8988T (cell line): ENCODE data around the gene HSPA12A.

Experiments
- DNase-seq: peaks from one replicate; pipeline ENCODE4 v3.0.0; 2011

Gene HSPA12A

DNA sequence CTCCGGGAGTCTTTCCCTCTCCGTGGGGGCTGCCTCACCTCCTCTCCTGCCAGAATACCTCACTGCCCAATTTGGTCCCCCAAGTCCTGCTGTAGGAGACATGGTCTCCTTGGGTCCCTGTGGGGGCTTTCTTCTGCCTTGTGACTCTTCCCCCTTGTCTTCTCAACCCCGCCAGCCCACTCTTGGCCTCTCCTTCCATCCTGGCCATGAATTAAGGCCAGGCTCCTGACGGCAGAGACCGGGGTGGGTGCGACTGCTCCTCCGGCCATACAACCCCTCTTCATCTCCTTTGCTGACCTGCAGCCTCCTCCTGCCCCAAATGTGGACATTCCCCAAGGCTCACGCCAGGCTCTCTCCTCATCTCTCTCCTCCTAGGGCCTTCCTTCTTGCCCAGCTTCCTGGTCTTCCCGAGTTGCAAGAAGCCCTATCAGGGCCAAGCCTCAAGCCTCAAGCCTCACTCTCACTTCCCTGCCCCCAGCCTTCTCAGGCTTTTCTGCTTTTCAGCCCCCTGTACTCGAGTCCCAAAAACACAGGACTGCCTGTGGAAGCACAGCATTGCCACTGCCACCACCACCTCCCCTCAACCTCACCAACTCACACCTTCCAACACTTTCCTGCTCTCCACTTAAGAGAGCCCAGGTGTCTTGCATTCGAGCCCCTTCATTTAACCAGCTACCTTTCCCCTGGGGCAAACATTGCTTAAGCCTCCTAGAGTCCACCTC lies 120.3 kb downstream of the HSPA12A start:
- DNase-seq, result no peak

- DNase-seq, result no peak
Observed at GRCh38 chr10:116621476-116621875, 120.9 kb downstream of the HSPA12A start.
